ENCODE measurements around the gene TEX19.
"Not testable (repeated sequence)": the region's sequence is repeated elsewhere in the genome, so short reads cannot be mapped to it uniquely, and the experiment has no call there.

Gene TEX19

GRCh38 chr17:82381703-82382009 lies 22.6 kb downstream of the TEX19 start:
- not testable (repeated sequence) for H3K9me3 ChIP-seq (ENCODE audit: control insufficient read depth, insufficient read depth, low read length); H3K36me3 ChIP-seq (ENCODE audit: control insufficient read depth, insufficient read depth, low read length); H3K9ac ChIP-seq (ENCODE audit: low read depth, low read length); H3K4me3 ChIP-seq (ENCODE audit: low read depth, low read length); H3K4me1 ChIP-seq (ENCODE audit: control insufficient read depth, insufficient read depth, low read length); H3K27me3 ChIP-seq (ENCODE audit: control insufficient read depth, insufficient read depth, low read length)

- H3K36me3 ChIP-seq (ENCODE audit: control insufficient read depth, insufficient read depth, low read length); H3K9me3 ChIP-seq (ENCODE audit: control insufficient read depth, insufficient read depth, low read length); H3K4me3 ChIP-seq (ENCODE audit: low read depth, low read length); H3K27me3 ChIP-seq (ENCODE audit: control insufficient read depth, insufficient read depth, low read length); H3K4me1 ChIP-seq (ENCODE audit: control insufficient read depth, insufficient read depth, low read length); H3K9ac ChIP-seq (ENCODE audit: low read depth, low read length): not testable (repeated sequence)
These were observed 23.3 kb downstream of the TEX19 start for GRCh38 chr17:82382220-82382932.

DNA sequence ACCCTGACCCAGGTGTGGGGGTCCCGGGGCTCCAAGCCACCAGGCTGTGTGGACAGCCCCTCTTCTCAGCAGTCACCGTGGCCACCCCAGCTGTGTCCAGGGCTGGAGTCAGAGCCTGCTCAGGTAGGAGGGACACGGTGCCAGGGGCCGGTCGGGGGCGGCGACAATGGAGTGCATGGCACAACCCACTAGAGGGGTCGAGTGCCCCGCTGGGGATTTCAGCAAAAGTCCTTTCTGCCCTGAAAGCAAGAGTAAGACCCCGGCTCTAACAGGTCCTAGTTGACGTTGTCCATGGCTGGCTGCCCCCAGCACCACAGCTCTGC lies 23.8 kb downstream of the TEX19 start:
- H3K36me3 ChIP-seq (ENCODE audit: control insufficient read depth, insufficient read depth, low read length): no peaks in the 10 kb centered on the region
- no peaks in the 10 kb centered on the region for H3K9me3 ChIP-seq (ENCODE audit: control insufficient read depth, insufficient read depth, low read length)
- no peaks in the 10 kb centered on the region for H3K27me3 ChIP-seq (ENCODE audit: control insufficient read depth, insufficient read depth, low read length)
- no peak overlapping the region for H3K4me3 ChIP-seq (ENCODE audit: low read depth, low read length)
- no peak overlapping the region for H3K9ac ChIP-seq (ENCODE audit: low read depth, low read length)
- H3K4me1 ChIP-seq (ENCODE audit: control insufficient read depth, insufficient read depth, low read length): no peaks in the 10 kb centered on the region

GRCh38 chr17:82383411-82383810 lies 24.4 kb downstream of the TEX19 start:
- no peak overlapping the region for H3K9ac ChIP-seq (ENCODE audit: low read depth, low read length)
- H3K36me3 ChIP-seq (ENCODE audit: control insufficient read depth, insufficient read depth, low read length): no peaks in the 10 kb centered on the region
- H3K9me3 ChIP-seq (ENCODE audit: control insufficient read depth, insufficient read depth, low read length): no peaks in the 10 kb centered on the region
- H3K27me3 ChIP-seq (ENCODE audit: control insufficient read depth, insufficient read depth, low read length): no peaks in the 10 kb centered on the region
- H3K4me3 ChIP-seq (ENCODE audit: low read depth, low read length): no peak overlapping the region
- no peaks in the 10 kb centered on the region for H3K4me1 ChIP-seq (ENCODE audit: control insufficient read depth, insufficient read depth, low read length)

DNA sequence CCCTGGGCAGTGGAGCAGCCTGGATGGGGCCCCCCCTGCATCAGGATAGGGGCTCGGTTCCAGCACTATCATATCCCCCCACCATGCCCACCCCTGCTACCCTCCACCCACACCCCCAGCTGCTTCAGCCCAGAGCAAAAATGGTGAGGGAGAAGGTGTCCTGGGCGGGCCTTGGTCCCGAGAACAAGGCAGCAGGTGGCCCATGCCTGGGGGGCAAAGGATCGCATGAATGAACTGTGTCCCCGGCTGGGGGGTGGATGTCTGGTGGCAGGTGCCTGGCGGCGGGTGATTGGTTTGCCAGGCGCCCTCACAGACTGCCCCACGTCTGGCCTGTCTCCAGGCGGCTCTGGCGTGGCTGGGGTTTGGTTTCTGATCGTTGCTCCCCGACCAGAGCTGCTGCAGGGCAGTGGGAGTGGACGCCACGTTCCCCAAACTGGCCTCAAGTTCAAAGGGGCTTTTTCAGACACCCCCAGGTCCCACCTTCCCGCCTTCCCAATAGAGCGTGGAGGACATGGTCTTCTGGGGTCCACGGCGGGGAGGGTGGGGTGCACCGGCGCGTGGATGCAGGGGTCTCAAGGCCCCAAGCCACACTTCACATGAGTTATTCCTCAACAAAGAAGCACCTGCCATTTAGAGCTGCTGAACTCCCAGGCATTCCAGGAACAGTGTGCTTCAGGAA lies 25.1 kb downstream of the TEX19 start:
- no peak overlapping the region for H3K4me3 ChIP-seq (ENCODE audit: low read depth, low read length)
- H3K4me1 ChIP-seq (ENCODE audit: control insufficient read depth, insufficient read depth, low read length): no peaks in the 10 kb centered on the region
- H3K27me3 ChIP-seq (ENCODE audit: control insufficient read depth, insufficient read depth, low read length): no peaks in the 10 kb centered on the region
- H3K9ac ChIP-seq (ENCODE audit: low read depth, low read length): no peak overlapping the region
- H3K9me3 ChIP-seq (ENCODE audit: control insufficient read depth, insufficient read depth, low read length): no peaks in the 10 kb centered on the region
- no peaks in the 10 kb centered on the region for H3K36me3 ChIP-seq (ENCODE audit: control insufficient read depth, insufficient read depth, low read length)

DNA sequence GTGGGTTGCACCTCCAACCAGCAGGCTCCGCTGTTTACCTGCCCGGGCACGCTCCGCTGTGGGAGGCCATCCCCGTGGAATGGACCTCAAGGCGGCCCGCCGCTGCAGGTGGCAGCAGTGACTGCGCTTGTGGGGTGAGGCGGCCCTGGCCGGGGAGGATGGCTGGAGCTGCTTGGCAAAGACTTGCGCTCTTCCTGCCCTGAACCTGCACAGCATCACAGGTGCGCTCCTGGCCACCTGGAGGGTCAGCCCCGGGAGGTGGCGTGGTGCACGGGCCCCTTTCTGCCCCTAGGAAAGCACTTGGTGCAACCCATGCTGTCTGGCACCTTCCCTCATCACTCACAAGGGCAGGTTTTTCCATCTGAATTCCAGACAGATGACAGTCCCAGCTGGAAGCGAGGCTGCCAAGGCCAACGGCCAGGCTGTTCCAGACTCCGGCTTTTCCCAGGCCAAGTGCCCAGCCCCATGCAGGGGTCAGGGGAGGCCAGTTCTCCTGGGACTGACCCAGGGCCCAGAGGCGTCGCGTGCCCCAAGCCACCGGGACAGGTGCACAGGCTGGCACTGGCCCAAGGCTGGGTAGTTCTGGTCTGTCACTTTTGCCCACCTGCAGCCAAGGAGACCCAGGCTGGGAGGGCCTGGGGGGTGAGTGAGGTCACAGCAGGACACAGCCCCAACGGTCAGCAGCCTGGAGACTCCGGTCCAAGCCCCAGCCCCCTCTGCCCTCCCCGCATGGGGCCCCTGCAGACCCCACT lies 25.9 kb downstream of the TEX19 start:
- Histone ChIP-seq H3K36me3 (ENCODE audit: control insufficient read depth, insufficient read depth, low read length) (peaks cover under 1% of the 10 kb centered on the region), H3K9me3 (ENCODE audit: control insufficient read depth, insufficient read depth, low read length) (no peaks in the 10 kb centered on the region), H3K4me3 (ENCODE audit: low read depth, low read length) (no peak overlapping the region), H3K27me3 (ENCODE audit: control insufficient read depth, insufficient read depth, low read length) (no peaks in the 10 kb centered on the region), H3K9ac (ENCODE audit: low read depth, low read length) (no peak overlapping the region), H3K4me1 (ENCODE audit: control insufficient read depth, insufficient read depth, low read length) (no peaks in the 10 kb centered on the region)

DNA sequence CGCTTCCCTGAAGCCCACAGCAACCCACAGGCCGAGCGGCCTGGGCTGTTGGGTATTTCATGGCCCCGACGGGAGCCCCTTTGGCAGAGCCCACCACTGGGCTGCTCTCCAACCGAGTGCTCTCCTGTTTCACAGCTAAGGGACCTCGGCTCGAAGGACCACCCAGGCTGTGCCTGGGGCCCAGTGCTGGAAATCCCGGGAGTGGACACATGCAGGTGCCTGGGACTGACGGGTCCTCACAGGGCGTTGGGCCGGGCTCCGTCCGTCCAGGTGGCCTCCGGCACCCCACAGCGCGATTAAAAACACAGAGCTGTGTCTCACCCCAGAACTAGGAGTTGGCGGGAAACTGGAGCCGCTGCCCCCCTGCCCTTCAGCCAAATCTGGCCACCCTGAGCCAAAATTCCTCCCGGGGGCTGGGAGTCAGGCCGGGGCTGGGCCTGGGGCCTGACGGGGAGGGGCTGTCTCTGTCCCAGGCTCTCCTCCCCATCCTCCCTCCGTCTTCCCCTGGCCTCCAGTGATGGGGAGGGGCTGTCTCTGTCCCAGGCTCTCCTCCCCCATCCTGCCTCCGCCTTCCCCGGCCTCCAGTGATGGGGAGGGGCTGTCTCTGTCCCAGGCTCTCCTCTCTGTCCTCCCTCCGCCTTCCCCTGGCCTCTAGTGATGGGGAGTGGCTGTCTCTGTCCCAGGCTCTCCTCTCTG lies 26.7 kb downstream of the TEX19 start:
- Histone ChIP-seq H3K36me3 (ENCODE audit: control insufficient read depth, insufficient read depth, low read length) (peaks cover 6% of the 10 kb centered on the region), H3K4me1 (ENCODE audit: control insufficient read depth, insufficient read depth, low read length) (no peaks in the 10 kb centered on the region), H3K9ac (ENCODE audit: low read depth, low read length) (no peak overlapping the region), H3K27me3 (ENCODE audit: control insufficient read depth, insufficient read depth, low read length) (no peaks in the 10 kb centered on the region), H3K9me3 (ENCODE audit: control insufficient read depth, insufficient read depth, low read length) (no peaks in the 10 kb centered on the region), H3K4me3 (ENCODE audit: low read depth, low read length) (no peak overlapping the region)

GRCh38 chr17:82386255-82386831 lies 27.3 kb downstream of the TEX19 start:
- Histone ChIP-seq H3K9me3 (ENCODE audit: control insufficient read depth, insufficient read depth, low read length) (no peaks in the 10 kb centered on the region), H3K4me3 (ENCODE audit: low read depth, low read length) (no peak overlapping the region), H3K27me3 (ENCODE audit: control insufficient read depth, insufficient read depth, low read length) (no peaks in the 10 kb centered on the region), H3K4me1 (ENCODE audit: control insufficient read depth, insufficient read depth, low read length) (no peaks in the 10 kb centered on the region), H3K36me3 (ENCODE audit: control insufficient read depth, insufficient read depth, low read length) (peaks cover 6% of the 10 kb centered on the region), H3K9ac (ENCODE audit: low read depth, low read length) (no peak overlapping the region)

DNA sequence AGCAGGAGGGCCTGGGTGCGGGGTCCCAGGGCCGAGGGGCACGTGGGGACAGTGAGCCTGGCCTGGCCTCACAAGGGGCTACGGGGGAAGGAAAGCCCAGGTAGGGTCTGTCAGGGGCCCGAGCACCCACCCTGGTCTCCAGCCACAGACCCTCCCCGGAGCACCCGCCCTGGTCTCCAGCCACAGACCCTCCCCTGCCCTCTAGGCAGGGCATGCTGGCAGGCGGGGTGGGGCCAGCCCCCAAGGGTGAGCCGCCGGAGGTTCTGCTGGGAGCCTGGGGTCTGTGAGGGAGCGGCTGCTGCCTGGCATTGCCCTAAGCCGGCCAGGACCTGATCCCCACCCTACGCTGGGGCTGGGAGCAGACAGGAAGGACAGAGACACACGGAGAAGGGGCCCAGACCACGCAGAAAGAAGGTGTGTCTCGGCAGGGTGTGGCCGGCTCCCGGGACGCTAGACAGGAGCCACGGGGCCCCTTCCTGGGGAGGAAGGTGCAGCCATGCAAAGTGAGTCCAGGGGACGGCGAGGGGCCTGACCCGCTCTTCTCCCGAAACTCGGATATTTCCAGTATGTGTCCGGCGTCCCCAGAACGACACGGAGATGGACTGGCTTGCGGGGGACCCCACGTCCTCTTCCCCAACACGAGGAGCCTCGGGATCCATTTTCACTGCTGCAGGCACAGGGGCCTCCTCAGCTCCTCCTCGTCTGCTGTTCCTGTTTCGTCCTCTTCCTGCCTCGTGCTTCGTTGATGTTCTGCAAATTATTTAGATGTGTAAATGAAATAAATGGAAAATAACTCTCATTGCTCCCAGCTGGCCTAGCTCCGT lies 28.0 kb downstream of the TEX19 start:
- no peak overlapping the region for H3K4me3 ChIP-seq (ENCODE audit: low read depth, low read length)
- H3K9me3 ChIP-seq (ENCODE audit: control insufficient read depth, insufficient read depth, low read length): no peaks in the 10 kb centered on the region
- no peaks in the 10 kb centered on the region for H3K4me1 ChIP-seq (ENCODE audit: control insufficient read depth, insufficient read depth, low read length)
- H3K36me3 ChIP-seq (ENCODE audit: control insufficient read depth, insufficient read depth, low read length): peaks cover 8% of the 10 kb centered on the region
- H3K27me3 ChIP-seq (ENCODE audit: control insufficient read depth, insufficient read depth, low read length): no peaks in the 10 kb centered on the region
- no peak overlapping the region for H3K9ac ChIP-seq (ENCODE audit: low read depth, low read length)

DNA sequence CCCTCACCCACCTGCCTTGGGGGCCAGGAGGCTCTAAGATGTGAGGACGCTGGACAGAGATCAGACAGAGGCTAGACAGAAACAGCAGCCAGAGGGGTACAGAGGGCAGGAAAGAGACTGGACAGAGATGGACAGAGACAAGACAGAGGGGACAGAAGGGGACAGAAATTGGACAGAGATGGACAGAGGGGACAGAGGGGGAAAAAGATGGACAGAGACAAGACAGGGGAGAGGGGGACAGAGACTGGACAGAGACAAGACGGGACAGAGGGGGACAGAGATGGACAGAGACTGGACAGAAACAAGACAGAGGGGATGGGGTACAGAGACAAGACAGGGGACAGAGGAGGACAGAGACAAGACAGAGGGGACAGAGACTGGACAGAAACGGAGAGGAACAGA lies 28.7 kb downstream of the TEX19 start:
- Histone ChIP-seq H3K4me1 (ENCODE audit: control insufficient read depth, insufficient read depth, low read length) (no peaks in the 10 kb centered on the region), H3K27me3 (ENCODE audit: control insufficient read depth, insufficient read depth, low read length) (no peaks in the 10 kb centered on the region), H3K36me3 (ENCODE audit: control insufficient read depth, insufficient read depth, low read length) (peaks cover 8% of the 10 kb centered on the region)

More for the DNA sequence above, 28.7 kb downstream of the TEX19 start:
- Histone ChIP-seq H3K9me3 (ENCODE audit: control insufficient read depth, insufficient read depth, low read length) (no peaks in the 10 kb centered on the region), H3K4me3 (ENCODE audit: low read depth, low read length) (no peak overlapping the region), H3K9ac (ENCODE audit: low read depth, low read length) (no peak overlapping the region)

All from iPS-15b (cell line).